AG04450 (cell line): ENCODE data around the gene MXD1. TPM values are rescaled to one million over a fixed set of nuclear protein-coding genes. Genes with fewer than 3 reads are reported as not detected.

Experiments used
- CTCF ChIA-PET: fragments of 300-600, 350-600 bp; formaldehyde crosslinking; extraction: SDS; loops from one replicate; lab custom pipeline; 2022; ENCODE audit warnings: antibody characterized with exemption, inconsistent platforms; lab: Charles Lee
- POLR2A ChIA-PET: fragments of 350-600 bp; formaldehyde crosslinking; extraction: SDS; loops from one replicate; lab custom pipeline; 2021; ENCODE audit warnings: antibody characterized with exemption, inconsistent platforms; lab: Yijun Ruan, JAX
- DNase-seq: peaks from one replicate; pipeline ENCODE4 v3.0.0-alpha.2; 2011; ENCODE audit warnings: low read depth, low spot score
- H3K27ac ChIP-seq: one replicate; pipeline ENCODE4 v1.5.1; 2012; ENCODE audit warnings: low read depth, low read length, control low read depth
- H3K27me3 ChIP-seq: one replicate; pipeline ENCODE4 v1.6.0; 2012; ENCODE audit warnings: low read length; ENCODE audit not compliant: control insufficient read depth, insufficient read depth
- H3K4me3 ChIP-seq: 2 replicates; pipeline ENCODE4 v1.5.1; 2011; ENCODE audit warnings: mild to moderate bottlenecking, low read depth, low read length, control low read depth
- H3K9me3 ChIP-seq: 2 replicates; pipeline ENCODE4 v1.5.1; 2012; ENCODE audit warnings: low read length; ENCODE audit not compliant: control insufficient read depth, insufficient read depth
- polyA plus RNA-seq: library from polyadenylated mRNA; depleted of rRNA; stranded (reverse); fragments of >200 nt; gene quantifications from 2 replicates; pipeline ENCODE4 v1.2.3, GENCODE V29; 2011; rRNA removed
- small RNA-seq: library from RNA; depleted of rRNA; stranded (forward); fragments of <200 nt; gene quantifications from one replicate; pipeline ENCODE3, GENCODE V24; 2012; ENCODE audit warnings: low read depth; ENCODE audit not compliant: insufficient read length
- TF ChIP-seq, protein P1 (sequence below): IDR thresholded peaks from 2 replicates; pipeline ENCODE4 v1.5.1; 2011; ENCODE audit warnings: low read depth, low read length, control low read depth, inconsistent platforms

MXD1 gene
- polyA plus RNA-seq, 1 experiment = 9.8 TPM

DNA sequence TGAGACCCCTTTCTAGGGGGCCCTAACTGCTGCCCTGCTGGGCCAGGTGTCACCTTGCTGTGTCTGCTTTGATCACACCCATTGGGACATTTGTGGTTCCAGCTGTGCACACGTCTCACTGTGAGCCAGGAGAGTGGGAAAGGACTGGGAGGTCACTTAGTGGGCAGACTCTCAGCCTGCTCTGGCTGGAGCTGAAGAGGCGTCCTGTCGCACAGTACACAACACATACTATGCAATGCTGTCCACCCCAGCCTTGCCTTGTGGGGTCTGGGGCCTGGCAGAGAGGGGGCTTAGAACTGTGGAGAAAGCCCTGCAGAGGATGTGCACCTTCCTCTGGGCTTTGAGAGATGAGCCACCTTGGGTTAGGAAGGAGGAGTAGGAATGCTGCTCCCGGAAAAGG lies 71.8 kb downstream of the MXD1 start:
- no peak overlapping the region for H3K4me3 ChIP-seq
- H3K27ac ChIP-seq = no peak overlapping the region
- DNase-seq = no peak
- H3K27me3 ChIP-seq = no peaks in the 10 kb centered on the region
- ChIA-PET POLR2A (no interaction called here), CTCF (no interaction called here)
- TF ChIP-seq, protein P1, sequence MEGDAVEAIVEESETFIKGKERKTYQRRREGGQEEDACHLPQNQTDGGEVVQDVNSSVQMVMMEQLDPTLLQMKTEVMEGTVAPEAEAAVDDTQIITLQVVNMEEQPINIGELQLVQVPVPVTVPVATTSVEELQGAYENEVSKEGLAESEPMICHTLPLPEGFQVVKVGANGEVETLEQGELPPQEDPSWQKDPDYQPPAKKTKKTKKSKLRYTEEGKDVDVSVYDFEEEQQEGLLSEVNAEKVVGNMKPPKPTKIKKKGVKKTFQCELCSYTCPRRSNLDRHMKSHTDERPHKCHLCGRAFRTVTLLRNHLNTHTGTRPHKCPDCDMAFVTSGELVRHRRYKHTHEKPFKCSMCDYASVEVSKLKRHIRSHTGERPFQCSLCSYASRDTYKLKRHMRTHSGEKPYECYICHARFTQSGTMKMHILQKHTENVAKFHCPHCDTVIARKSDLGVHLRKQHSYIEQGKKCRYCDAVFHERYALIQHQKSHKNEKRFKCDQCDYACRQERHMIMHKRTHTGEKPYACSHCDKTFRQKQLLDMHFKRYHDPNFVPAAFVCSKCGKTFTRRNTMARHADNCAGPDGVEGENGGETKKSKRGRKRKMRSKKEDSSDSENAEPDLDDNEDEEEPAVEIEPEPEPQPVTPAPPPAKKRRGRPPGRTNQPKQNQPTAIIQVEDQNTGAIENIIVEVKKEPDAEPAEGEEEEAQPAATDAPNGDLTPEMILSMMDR = no peak
- no peaks in the 10 kb centered on the region for H3K9me3 ChIP-seq

DNA sequence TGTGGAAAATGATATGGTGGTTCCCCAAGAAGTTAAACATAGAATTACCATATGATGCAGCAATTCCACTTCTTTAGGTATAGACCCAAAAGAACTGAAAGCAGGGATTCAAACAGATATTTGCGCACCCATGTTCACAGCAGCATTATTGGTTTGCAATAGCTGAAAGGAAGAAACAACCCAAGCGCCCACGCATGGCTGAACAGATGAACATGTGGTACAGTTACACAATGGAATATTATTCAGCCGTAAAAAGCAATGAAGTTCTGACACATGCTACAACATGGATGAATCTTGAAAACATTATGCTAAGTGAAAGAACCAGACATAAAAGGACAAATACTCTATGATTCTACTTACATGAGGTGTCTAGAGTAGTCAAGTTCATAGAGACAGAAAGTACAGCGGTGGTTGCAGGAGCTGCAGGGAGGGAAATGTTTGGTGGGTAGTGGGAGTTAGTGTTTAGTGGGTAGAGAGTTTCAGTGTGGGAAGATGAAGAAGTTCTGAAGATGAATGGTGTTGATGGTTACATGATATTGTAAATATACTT lies 73.3 kb downstream of the MXD1 start:
- TF ChIP-seq, protein P1 = no peak
- Histone ChIP-seq H3K27me3 (no peaks in the 10 kb centered on the region), H3K4me3 (no peak overlapping the region), H3K27ac (no peak overlapping the region), H3K9me3 (no peaks in the 10 kb centered on the region)
- ChIA-PET CTCF (no interaction called here), POLR2A (interaction anchor here (0.6 kb wide), 1 partner anchor 10 kb away, joined by 3 read pairs; no protein-coding TSS in a partner anchor)
- no peak for DNase-seq

DNA sequence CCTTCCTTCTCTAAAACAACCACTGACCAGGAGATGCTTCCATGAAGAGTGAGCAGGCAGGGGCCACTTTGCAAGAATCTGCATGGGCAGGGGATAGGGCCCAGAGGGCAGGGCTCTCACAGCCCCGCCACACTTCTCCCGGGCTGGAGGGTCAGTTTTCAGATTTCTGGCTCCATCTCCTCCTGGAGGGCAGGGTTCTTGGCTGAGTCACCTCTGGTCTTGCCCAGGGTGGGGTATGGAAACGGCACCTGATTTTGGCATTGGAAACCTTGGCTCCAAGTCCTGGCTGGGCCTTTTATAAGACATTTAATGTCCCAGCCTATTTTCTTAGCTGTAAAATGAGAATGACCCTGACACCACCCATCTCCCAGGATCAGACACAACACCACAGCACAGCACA lies 74.1 kb downstream of the MXD1 start:
- Histone ChIP-seq H3K4me3 (no peak overlapping the region), H3K27me3 (no peaks in the 10 kb centered on the region), H3K27ac (no peak overlapping the region), H3K9me3 (no peaks in the 10 kb centered on the region)
- TF ChIP-seq, protein P1 = no peak
- ChIA-PET CTCF (no interaction called here), POLR2A (no interaction called here)
- no peak for DNase-seq

DNA sequence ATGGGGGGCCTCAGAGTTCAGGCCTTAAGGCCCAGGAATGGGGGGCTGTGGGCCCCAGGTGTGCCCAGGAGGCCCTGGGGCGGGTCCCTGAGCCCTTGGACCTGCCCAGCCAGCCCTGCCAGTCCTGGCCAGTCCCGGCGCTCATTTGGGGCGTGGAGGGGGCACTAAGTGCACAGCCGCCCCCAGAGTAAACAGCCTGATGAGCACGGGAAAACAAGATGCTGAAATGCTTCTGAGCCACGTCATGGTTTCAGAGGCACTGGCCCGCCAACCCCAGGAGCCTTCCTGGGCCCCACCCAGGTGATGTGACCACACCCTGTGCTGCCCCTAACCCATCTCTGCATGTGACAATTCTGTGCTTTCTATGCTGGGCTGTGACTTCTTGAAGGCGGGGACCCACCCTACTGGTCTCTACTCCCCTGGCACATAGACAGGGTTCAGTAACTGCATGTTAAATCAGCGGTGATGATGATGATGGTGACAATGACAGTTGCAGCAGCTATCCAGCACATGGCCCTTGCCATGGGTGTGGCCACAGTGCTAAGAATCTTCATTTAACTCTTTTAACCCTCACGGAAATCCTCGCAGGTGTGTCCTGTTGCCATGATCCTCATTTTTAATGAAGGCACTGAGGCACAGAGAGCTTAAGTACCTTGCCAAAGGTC lies 74.7 kb downstream of the MXD1 start:
- POLR2A ChIA-PET = no interaction called here
- H3K4me3 ChIP-seq = no peak overlapping the region
- H3K27me3 ChIP-seq = no peaks in the 10 kb centered on the region
- TF ChIP-seq, protein P1 = no peak
- H3K27ac ChIP-seq = no peak overlapping the region
- CTCF ChIA-PET = no interaction called here
- H3K9me3 ChIP-seq = no peaks in the 10 kb centered on the region
- no peak for DNase-seq

Small RNA genes within 50 kb of the gene (small RNA-seq; reads per million reads assigned to genes)
- not detected for gene RPL23AP92

Other genes starting within 250 kb of the MXD1 start
- gene ANXA4, start 173.0 kb upstream of the MXD1 start, polyA plus RNA-seq = 105 and 125 TPM in 2 replicates
- 5.3 and 7.2 TPM in 2 replicates for gene GMCL1, start 85.4 kb upstream of the MXD1 start, polyA plus RNA-seq
- 38.1 and 57.8 TPM in 2 replicates for gene SNRNP27, start 21.2 kb upstream of the MXD1 start, polyA plus RNA-seq
- 0.06 and 0.11 TPM in 2 replicates for gene ASPRV1, start 46.5 kb downstream of the MXD1 start, polyA plus RNA-seq
- 63.8 and 91.3 TPM in 2 replicates for gene PCBP1, start 172.4 kb downstream of the MXD1 start, polyA plus RNA-seq